ENCODE results near the gene TUBB2B. TPM values are rescaled to one million over a fixed set of nuclear protein-coding genes. Genes with fewer than 3 reads are reported as not detected.
A peak's percentile ranks its signal among the peaks of the same experiment; 100 is the strongest.

Gene TUBB2B
- total and polyA plus RNA-seq, 5 experiments from 2014 or later = 0.08 to 0.20 TPM; not detected in 3

- Mint-ChIP-seq H3K36me3 (peaks cover 0 to 58% (median 9%) of the 10 kb centered on the region in 3 donors), H3K9me3 (no peaks in the 10 kb centered on the region), H3K27ac (peak overlapping the region in 1 of 10 donors; percentile 66), H3K4me3 (no peak overlapping the region), H3K4me1 (peaks cover 31 to 74% (median 58%) of the 10 kb centered on the region in 4 donors), H3K27me3 (no peaks in the 10 kb centered on the region)
- DNase-seq = no peak
- POLR2A ChIA-PET = no interaction called here
- no peak for ATAC-seq
Observed at GRCh38 chr6:3265671-3266070, 38.2 kb upstream of the TUBB2B start.

GRCh38 chr6:3264356-3264755, 36.9 kb upstream of the TUBB2B start:
- ATAC-seq = no peak
- POLR2A ChIA-PET = interaction anchor here (0.9 kb wide), 1 partner anchor 15 kb away, joined by 4 read pairs; no protein-coding TSS in a partner anchor
- no peak for DNase-seq
- H3K27me3 Mint-ChIP-seq = no peaks in the 10 kb centered on the region
- H3K36me3 Mint-ChIP-seq = peaks cover 6 to 45% (median 6%) of the 10 kb centered on the region in 3 donors
- H3K27ac Mint-ChIP-seq = peak overlapping the region in 3 of 10 donors; percentile 66 to 77 (median 73)
- no peaks in the 10 kb centered on the region for H3K9me3 Mint-ChIP-seq
- no peak overlapping the region for H3K4me3 Mint-ChIP-seq
- peaks cover 36 to 77% (median 65%) of the 10 kb centered on the region in 4 donors for H3K4me1 Mint-ChIP-seq

- peaks cover 36 to 76% (median 61%) of the 10 kb centered on the region in 4 donors for H3K4me1 Mint-ChIP-seq
- DNase-seq (no peak), ATAC-seq (no peak)
- peak overlapping the region in 7 of 10 donors; percentile 10 to 77 (median 65) for H3K27ac Mint-ChIP-seq
- POLR2A ChIA-PET = no interaction called here
- peak overlapping the region in 7 of 10 donors; percentile 24 to 95 (median 50) for H3K4me3 Mint-ChIP-seq
- H3K36me3 Mint-ChIP-seq = peaks cover 6 to 33% (median 7%) of the 10 kb centered on the region in 3 donors
- no peaks in the 10 kb centered on the region for H3K27me3 Mint-ChIP-seq
- no peaks in the 10 kb centered on the region for H3K9me3 Mint-ChIP-seq
Observed at GRCh38 chr6:3263096-3263495, 35.6 kb upstream of the TUBB2B start.

GRCh38 chr6:3261921-3262320, 34.5 kb upstream of the TUBB2B start:
- Mint-ChIP-seq H3K36me3 (peaks cover 6 to 24% (median 7%) of the 10 kb centered on the region in 3 donors), H3K27me3 (peaks cover 0 to 2% (median 0%) of the 10 kb centered on the region in 5 donors), H3K27ac (peak overlapping the region in 5 of 10 donors; percentile 14 to 85 (median 61)), H3K4me3 (peak overlapping the region in 9 of 10 donors; percentile 12 to 100 (median 96)), H3K4me1 (peaks cover 37 to 67% (median 53%) of the 10 kb centered on the region in 4 donors), H3K9me3 (no peaks in the 10 kb centered on the region)
- POLR2A ChIA-PET = no interaction called here
- ATAC-seq (no peak), DNase-seq (peak in 1 of 10 donors; percentile 32)

- H3K27ac Mint-ChIP-seq = peak overlapping the region in 3 of 10 donors; percentile 75 to 85 (median 84)
- ATAC-seq (no peak), DNase-seq (peak in 1 of 10 donors; percentile 58)
- H3K27me3 Mint-ChIP-seq = peaks cover 0 to 6% (median 0%) of the 10 kb centered on the region in 5 donors
- H3K4me1 Mint-ChIP-seq = peaks cover 38 to 66% (median 53%) of the 10 kb centered on the region in 4 donors
- H3K4me3 Mint-ChIP-seq = peak overlapping the region in 9 of 10 donors; percentile 95 to 100 (median 97)
- H3K9me3 Mint-ChIP-seq = no peaks in the 10 kb centered on the region
- peaks cover 6 to 22% (median 7%) of the 10 kb centered on the region in 3 donors for H3K36me3 Mint-ChIP-seq
- POLR2A ChIA-PET = interaction anchor here (2.2 kb wide), 1 partner anchor 94 kb away, joined by 9 read pairs; no protein-coding TSS in a partner anchor
Observed at GRCh38 chr6:3261518-3261820, 34.0 kb upstream of the TUBB2B start.

GRCh38 chr6:3260772-3261517, 33.5 kb upstream of the TUBB2B start:
- POLR2A ChIA-PET = interaction anchor here (0.7 to 2.2 kb wide), 3 partner anchors 46 to 391 kb away, joined by 4 to 9 read pairs (median 8); no protein-coding TSS in a partner anchor
- no peaks in the 10 kb centered on the region for H3K9me3 Mint-ChIP-seq
- peak overlapping the region; percentile 67 to 100 (median 97) for H3K4me3 Mint-ChIP-seq
- peaks cover 0 to 6% (median 0%) of the 10 kb centered on the region in 5 donors for H3K27me3 Mint-ChIP-seq
- H3K27ac Mint-ChIP-seq = peak overlapping the region in 8 of 10 donors; percentile 28 to 89 (median 74)
- H3K36me3 Mint-ChIP-seq = peaks cover 6 to 20% (median 7%) of the 10 kb centered on the region in 3 donors
- DNase-seq = peak in 1 of 10 donors; percentile 59
- ATAC-seq = no peak
- H3K4me1 Mint-ChIP-seq = peaks cover 35 to 62% (median 53%) of the 10 kb centered on the region in 4 donors

- peaks cover 0 to 6% (median 0%) of the 10 kb centered on the region in 5 donors for H3K27me3 Mint-ChIP-seq
- DNase-seq (peak in 1 of 10 donors; percentile 44), ATAC-seq (no peak)
- H3K4me1 Mint-ChIP-seq = peaks cover 35 to 58% (median 53%) of the 10 kb centered on the region in 4 donors
- H3K27ac Mint-ChIP-seq = peak overlapping the region in 3 of 10 donors; percentile 61 to 84 (median 79)
- no peaks in the 10 kb centered on the region for H3K9me3 Mint-ChIP-seq
- POLR2A ChIA-PET = interaction anchor here (0.7 to 2.2 kb wide), 6 partner anchors 31 to 761 kb away, joined by 3 to 9 read pairs (median 4); a partner anchor contains a TSS
- peaks cover 6 to 20% (median 7%) of the 10 kb centered on the region in 3 donors for H3K36me3 Mint-ChIP-seq
- peak overlapping the region; percentile 67 to 100 (median 97) for H3K4me3 Mint-ChIP-seq
Observed at GRCh38 chr6:3260296-3260695, 32.8 kb upstream of the TUBB2B start.

GRCh38 chr6:3259491-3259958, 32.1 kb upstream of the TUBB2B start:
- Mint-ChIP-seq H3K4me1 (peaks cover 29 to 51% (median 46%) of the 10 kb centered on the region in 4 donors), H3K36me3 (peaks cover 3 to 12% (median 7%) of the 10 kb centered on the region in 3 donors), H3K27me3 (peaks cover 0 to 6% (median 0%) of the 10 kb centered on the region in 5 donors), H3K4me3 (peak overlapping the region; percentile 93 to 100 (median 97)), H3K9me3 (no peaks in the 10 kb centered on the region), H3K27ac (peak overlapping the region; percentile 84 to 98 (median 94))
- DNase-seq (peak in 6 of 10 donors; percentile 3 to 58 (median 26)), ATAC-seq (peak; percentile 40 to 60)
- POLR2A ChIA-PET = interaction anchor here (0.5 to 2.2 kb wide), 10 partner anchors 30 to 762 kb away, joined by 3 to 9 read pairs (median 3); partner anchors contain the start of gene NQO2

GRCh38 chr6:3258720-3259490, 31.5 kb upstream of the TUBB2B start, which contains the start of gene PSMG4:
TSS of gene PSMG4 (plus strand) at chr6:3258947. CDS start at chr6:3259023, 76 bp downstream.
- DNase-seq = peak; percentile 82 to 95 (median 91)
- H3K4me3 Mint-ChIP-seq = peak within 1 kb of the TSS; percentile 93 to 100 (median 97)
- peaks cover 0 to 1% (median 0%) of the 10 kb centered on the region in 9 donors for H3K9me3 Mint-ChIP-seq
- ATAC-seq = peak; percentile 80 to 83
- peaks cover 0 to 6% (median 0%) of the 10 kb centered on the region in 5 donors for H3K27me3 Mint-ChIP-seq
- H3K36me3 Mint-ChIP-seq = peaks cover 3 to 10% (median 7%) of the 10 kb centered on the region in 3 donors
- H3K4me1 Mint-ChIP-seq = peaks cover 29 to 44% (median 41%) of the 10 kb centered on the region in 4 donors
- H3K27ac Mint-ChIP-seq = peak within 1 kb of the TSS; percentile 84 to 98 (median 94)
- POLR2A ChIA-PET = interaction anchor here (0.5 to 2.2 kb wide), 16 partner anchors 28 to 1744 kb away, joined by 3 to 9 read pairs (median 3); partner anchors contain the start of gene NQO2

GRCh38 chr6:3258201-3258600, 30.7 kb upstream of the TUBB2B start:
- Mint-ChIP-seq H3K4me1 (peaks cover 24 to 37% (median 35%) of the 10 kb centered on the region in 4 donors), H3K27me3 (peaks cover 0 to 6% (median 0%) of the 10 kb centered on the region in 5 donors), H3K27ac (peak overlapping the region in 1 of 10 donors; percentile 43), H3K4me3 (peak overlapping the region; percentile 56 to 95 (median 76)), H3K9me3 (peaks cover 0 to 1% (median 0%) of the 10 kb centered on the region in 9 donors), H3K36me3 (peaks cover 0 to 7% (median 3%) of the 10 kb centered on the region in 3 donors)
- ATAC-seq (no peak), DNase-seq (no peak)
- POLR2A ChIA-PET = interaction anchor here (0.9 to 1.7 kb wide), 5 partner anchors 27 to 1745 kb away, joined by 3 to 4 read pairs (median 3); no protein-coding TSS in a partner anchor

- Mint-ChIP-seq H3K27ac (no peak overlapping the region), H3K4me3 (no peak overlapping the region), H3K4me1 (peaks cover 6 to 10% (median 8%) of the 10 kb centered on the region in 4 donors), H3K27me3 (peaks cover 6 to 22% (median 19%) of the 10 kb centered on the region in 5 donors), H3K9me3 (peaks cover 0 to 1% (median 0%) of the 10 kb centered on the region in 9 donors), H3K36me3 (no peaks in the 10 kb centered on the region)
- no peak for DNase-seq
- no peak for ATAC-seq
- POLR2A ChIA-PET = no interaction called here
Observed at GRCh38 chr6:3253597-3253961, 26.1 kb upstream of the TUBB2B start.

Data from naive thymus-derived CD8-positive, alpha-beta T cell (primary cell).